GM23338 (cell line): ENCODE data around the gene MICAL3.
"Not testable (repeated sequence)": the region's sequence is repeated elsewhere in the genome, so short reads cannot be mapped to it uniquely, and the experiment has no call there.

Experiments
- POLR2AphosphoS5 ChIP-seq: IDR thresholded peaks from 2 replicates; pipeline ENCODE4 v1.6.1; 2016; ENCODE audit warnings: antibody characterized with exemption, low read depth
- TF ChIP-seq, protein P1 (sequence below), 2 experiments: fragments of 200-600 bp in 1 of 2; sonication (generic) in 1 of 2; conservative IDR thresholded peaks; 2 replicates each; pipeline versions ENCODE4 v1.5.1 to v1.6.1; 2016 to 2017; ENCODE audit warnings: antibody characterized with exemption in 2 of 2, low read depth in 2 of 2, mild to moderate bottlenecking in 2 of 2, moderate library complexity in 1 of 2

GRCh38 chr22:18063715-18064114 lies 39.4 kb upstream of the MICAL3 start:
- TF ChIP-seq, protein P1, sequence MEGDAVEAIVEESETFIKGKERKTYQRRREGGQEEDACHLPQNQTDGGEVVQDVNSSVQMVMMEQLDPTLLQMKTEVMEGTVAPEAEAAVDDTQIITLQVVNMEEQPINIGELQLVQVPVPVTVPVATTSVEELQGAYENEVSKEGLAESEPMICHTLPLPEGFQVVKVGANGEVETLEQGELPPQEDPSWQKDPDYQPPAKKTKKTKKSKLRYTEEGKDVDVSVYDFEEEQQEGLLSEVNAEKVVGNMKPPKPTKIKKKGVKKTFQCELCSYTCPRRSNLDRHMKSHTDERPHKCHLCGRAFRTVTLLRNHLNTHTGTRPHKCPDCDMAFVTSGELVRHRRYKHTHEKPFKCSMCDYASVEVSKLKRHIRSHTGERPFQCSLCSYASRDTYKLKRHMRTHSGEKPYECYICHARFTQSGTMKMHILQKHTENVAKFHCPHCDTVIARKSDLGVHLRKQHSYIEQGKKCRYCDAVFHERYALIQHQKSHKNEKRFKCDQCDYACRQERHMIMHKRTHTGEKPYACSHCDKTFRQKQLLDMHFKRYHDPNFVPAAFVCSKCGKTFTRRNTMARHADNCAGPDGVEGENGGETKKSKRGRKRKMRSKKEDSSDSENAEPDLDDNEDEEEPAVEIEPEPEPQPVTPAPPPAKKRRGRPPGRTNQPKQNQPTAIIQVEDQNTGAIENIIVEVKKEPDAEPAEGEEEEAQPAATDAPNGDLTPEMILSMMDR (conservative IDR thresholded peaks at IDR 0.05; ENCODE audit: low read depth in 2 of 2), result not testable (repeated sequence)
- TF ChIP-seq POLR2AphosphoS5, result not testable (repeated sequence)
